ENCODE results near the gene LTBP4.

- TF ChIP-seq CTCF (IDR thresholded peaks at IDR 0.05) (no peak), EP300 (IDR thresholded peaks at IDR 0.05) (peak in 1 of 2 donors; percentile 31), POLR2A (IDR thresholded peaks at IDR 0.05) (no peak)
Observed at GRCh38 chr19:40666803-40667438, 65.8 kb downstream of the LTBP4 start.

Measured in tibial nerve (tissue), 4 donors.